ENCODE measurements around the gene ARHGEF25. TPM values are rescaled to one million over a fixed set of nuclear protein-coding genes. Genes with fewer than 3 reads are reported as not detected.

Gene ARHGEF25
- total RNA-seq, 6 experiments from 2014 or later, result 0.92 to 2.0 (median 1.3) TPM

- Histone ChIP-seq H3K36me3 (no peaks in the 10 kb centered on the region), H3K27me3 (peaks cover 0 to 8% of the 10 kb centered on the region in 2 donors), H3K9me3 (no peaks in the 10 kb centered on the region), H3K27ac (no peak overlapping the region), H3K4me1 (peaks cover 0 to 12% (median 0%) of the 10 kb centered on the region in 4 donors), H3K4me3 (no peak overlapping the region)
- TF ChIP-seq CTCF (IDR thresholded peaks at IDR 0.05) (no peak), POLR2A (IDR thresholded peaks at IDR 0.05) (no peak)
- intact Hi-C loops (cut with DNase I), result no loop called here
- 73% methylated on average over 6 of the region's 10 CpGs for WGBS (ENCODE audit: insufficient coverage, low coverage, low lambda C conversion rate, missing lambda C conversion rate)
- DNase-seq (no peak), ATAC-seq (no peak)
These were observed 1.6 kb downstream of the ARHGEF25 start for GRCh38 chr12:57612711-57613426.

GRCh38 chr12:57613427-57614109 is 2.3 kb downstream of the ARHGEF25 start:
- no peak overlapping the region for H3K4me3 ChIP-seq
- 79% methylated on average over 7 of the region's 10 CpGs for WGBS (ENCODE audit: insufficient coverage, low coverage, low lambda C conversion rate, missing lambda C conversion rate)
- no peak for DNase-seq
- peaks cover 0 to 8% of the 10 kb centered on the region in 2 donors for H3K27me3 ChIP-seq
- TF ChIP-seq POLR2A (IDR thresholded peaks at IDR 0.05) (no peak), CTCF (IDR thresholded peaks at IDR 0.05) (no peak)
- no peaks in the 10 kb centered on the region for H3K36me3 ChIP-seq
- H3K27ac ChIP-seq, result no peak overlapping the region
- intact Hi-C loops (cut with DNase I), result no loop called here
- peaks cover 0 to 12% (median 0%) of the 10 kb centered on the region in 4 donors for H3K4me1 ChIP-seq
- H3K9me3 ChIP-seq, result no peaks in the 10 kb centered on the region
- no peak for ATAC-seq

- H3K27me3 ChIP-seq, result peaks cover 0 to 10% of the 10 kb centered on the region in 2 donors
- H3K27ac ChIP-seq, result no peak overlapping the region
- ATAC-seq (no peak), DNase-seq (no peak)
- H3K4me1 ChIP-seq, result peaks cover 0 to 12% (median 0%) of the 10 kb centered on the region in 4 donors
- H3K9me3 ChIP-seq, result no peaks in the 10 kb centered on the region
- 16% methylated on average over 7 of the region's 14 CpGs for WGBS (ENCODE audit: insufficient coverage, low coverage, low lambda C conversion rate, missing lambda C conversion rate)
- H3K36me3 ChIP-seq, result no peaks in the 10 kb centered on the region
- intact Hi-C loops (cut with DNase I), result no loop called here
- TF ChIP-seq CTCF (IDR thresholded peaks at IDR 0.05), result no peak
- TF ChIP-seq POLR2A (IDR thresholded peaks at IDR 0.05), result no peak
- no peak overlapping the region for H3K4me3 ChIP-seq
These were observed 3.1 kb downstream of the ARHGEF25 start for GRCh38 chr12:57614178-57614947.

- intact Hi-C loops (cut with DNase I), result no loop called here
- no peaks in the 10 kb centered on the region for H3K36me3 ChIP-seq
- H3K27ac ChIP-seq, result no peak overlapping the region
- peaks cover 0 to 17% of the 10 kb centered on the region in 2 donors for H3K27me3 ChIP-seq
- TF ChIP-seq POLR2A (IDR thresholded peaks at IDR 0.05) (no peak), CTCF (IDR thresholded peaks at IDR 0.05) (no peak)
- peaks cover 0 to 12% (median 0%) of the 10 kb centered on the region in 4 donors for H3K4me1 ChIP-seq
- ATAC-seq (no peak), DNase-seq (no peak)
- no peak overlapping the region for H3K4me3 ChIP-seq
- 72% methylated on average over 8 of the region's 11 CpGs for WGBS (ENCODE audit: insufficient coverage, low coverage, low lambda C conversion rate, missing lambda C conversion rate)
- no peaks in the 10 kb centered on the region for H3K9me3 ChIP-seq
These were observed 3.8 kb downstream of the ARHGEF25 start for GRCh38 chr12:57614948-57615500.
